ENCODE data around the gene PRSS57. TPM values are rescaled to one million over a fixed set of nuclear protein-coding genes. Genes with fewer than 3 reads are reported as not detected.

PRSS57 gene
- polyA plus RNA-seq, 1 of the 3 experiments (the other 2 are of a cell fraction): not detected

GRCh38 chr19:688214-688613 is 7.0 kb downstream of the PRSS57 start:
- Histone ChIP-seq H3K9me2 (no peaks in the 10 kb centered on the region), H3K36me3 (replicated peaks in 1 of 2; ENCODE audit: control insufficient read depth in 1 of 2, insufficient read depth in 2 of 2, low read length in 1 of 2) (no peaks in the 10 kb centered on the region), H3K27ac (ENCODE audit: low read depth in 2 of 2, low read length in 1 of 2) (no peak overlapping the region), H2AFZ (ENCODE audit: low read depth) (no peak overlapping the region), H3K9ac (no peak overlapping the region), H3K4me3 (ENCODE audit: low read depth in 2 of 2, low read length in 1 of 2) (no peak overlapping the region), H3K4me1 (ENCODE audit: control insufficient read depth in 1 of 2, insufficient read depth in 2 of 2, low read depth in 1 of 2, low read length in 1 of 2) (no peaks in the 10 kb centered on the region), H3K27me3 (ENCODE audit: insufficient read depth) (no peaks in the 10 kb centered on the region), H4K20me1 (ENCODE audit: insufficient read depth) (no peaks in the 10 kb centered on the region), H3K79me2 (ENCODE audit: insufficient read depth) (no peaks in the 10 kb centered on the region), H3F3A (replicated peaks; ENCODE audit: insufficient read depth) (no peaks in the 10 kb centered on the region), H3K4me2 (no peak overlapping the region), H3K9me3 (no peaks in the 10 kb centered on the region)
- POLR2A ChIA-PET: no interaction called here
- WGBS (ENCODE audit: low lambda C conversion rate): 69% methylated on average over 15 of the region's 15 CpGs
- TF ChIP-seq RXRA (IDR thresholded peaks at IDR 0.05; ENCODE audit: borderline replicate concordance, low read depth) (no peak), FOXM1 (IDR thresholded peaks at IDR 0.05; ENCODE audit: low read depth) (no peak), TAF1 (IDR thresholded peaks at IDR 0.05; ENCODE audit: borderline replicate concordance, low read depth, low read length) (no peak), JUND (IDR thresholded peaks at IDR 0.05) (no peak), EP300 (IDR thresholded peaks at IDR 0.05; ENCODE audit: borderline replicate concordance in 1 of 2, low read depth in 1 of 2, low read length in 1 of 2) (no peak), SMC3 (IDR thresholded peaks at IDR 0.05; ENCODE audit: low read depth, low read length) (no peak), RAD21 (IDR thresholded peaks at IDR 0.05; ENCODE audit: low read length) (no peak), POLR2AphosphoS5 (IDR thresholded peaks at IDR 0.05; ENCODE audit: low read depth, low read length) (no peak), FOSL2 (IDR thresholded peaks at IDR 0.05; ENCODE audit: borderline replicate concordance, low read depth) (no peak), TCF12 (IDR thresholded peaks at IDR 0.05) (no peak), TEAD4 (IDR thresholded peaks at IDR 0.05; ENCODE audit: borderline replicate concordance, insufficient read depth) (no peak), CHD2 (IDR thresholded peaks at IDR 0.05; ENCODE audit: low read length, partially characterized antibody) (no peak), YY1 (IDR thresholded peaks at IDR 0.05; ENCODE audit: low read depth) (no peak)
- TF ChIP-seq, protein P1, sequence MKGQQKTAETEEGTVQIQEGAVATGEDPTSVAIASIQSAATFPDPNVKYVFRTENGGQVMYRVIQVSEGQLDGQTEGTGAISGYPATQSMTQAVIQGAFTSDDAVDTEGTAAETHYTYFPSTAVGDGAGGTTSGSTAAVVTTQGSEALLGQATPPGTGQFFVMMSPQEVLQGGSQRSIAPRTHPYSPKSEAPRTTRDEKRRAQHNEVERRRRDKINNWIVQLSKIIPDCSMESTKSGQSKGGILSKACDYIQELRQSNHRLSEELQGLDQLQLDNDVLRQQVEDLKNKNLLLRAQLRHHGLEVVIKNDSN (IDR thresholded peaks at IDR 0.05; ENCODE audit: borderline replicate concordance, low read depth): no peak
- TF ChIP-seq, protein P2, sequence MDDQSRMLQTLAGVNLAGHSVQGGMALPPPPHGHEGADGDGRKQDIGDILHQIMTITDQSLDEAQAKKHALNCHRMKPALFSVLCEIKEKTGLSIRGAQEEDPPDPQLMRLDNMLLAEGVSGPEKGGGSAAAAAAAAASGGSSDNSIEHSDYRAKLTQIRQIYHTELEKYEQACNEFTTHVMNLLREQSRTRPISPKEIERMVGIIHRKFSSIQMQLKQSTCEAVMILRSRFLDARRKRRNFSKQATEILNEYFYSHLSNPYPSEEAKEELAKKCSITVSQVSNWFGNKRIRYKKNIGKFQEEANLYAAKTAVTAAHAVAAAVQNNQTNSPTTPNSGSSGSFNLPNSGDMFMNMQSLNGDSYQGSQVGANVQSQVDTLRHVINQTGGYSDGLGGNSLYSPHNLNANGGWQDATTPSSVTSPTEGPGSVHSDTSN (IDR thresholded peaks at IDR 0.05): no peak
- TF ChIP-seq, protein P3, sequence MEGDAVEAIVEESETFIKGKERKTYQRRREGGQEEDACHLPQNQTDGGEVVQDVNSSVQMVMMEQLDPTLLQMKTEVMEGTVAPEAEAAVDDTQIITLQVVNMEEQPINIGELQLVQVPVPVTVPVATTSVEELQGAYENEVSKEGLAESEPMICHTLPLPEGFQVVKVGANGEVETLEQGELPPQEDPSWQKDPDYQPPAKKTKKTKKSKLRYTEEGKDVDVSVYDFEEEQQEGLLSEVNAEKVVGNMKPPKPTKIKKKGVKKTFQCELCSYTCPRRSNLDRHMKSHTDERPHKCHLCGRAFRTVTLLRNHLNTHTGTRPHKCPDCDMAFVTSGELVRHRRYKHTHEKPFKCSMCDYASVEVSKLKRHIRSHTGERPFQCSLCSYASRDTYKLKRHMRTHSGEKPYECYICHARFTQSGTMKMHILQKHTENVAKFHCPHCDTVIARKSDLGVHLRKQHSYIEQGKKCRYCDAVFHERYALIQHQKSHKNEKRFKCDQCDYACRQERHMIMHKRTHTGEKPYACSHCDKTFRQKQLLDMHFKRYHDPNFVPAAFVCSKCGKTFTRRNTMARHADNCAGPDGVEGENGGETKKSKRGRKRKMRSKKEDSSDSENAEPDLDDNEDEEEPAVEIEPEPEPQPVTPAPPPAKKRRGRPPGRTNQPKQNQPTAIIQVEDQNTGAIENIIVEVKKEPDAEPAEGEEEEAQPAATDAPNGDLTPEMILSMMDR (IDR thresholded peaks at IDR 0.05): no peak
- TF ChIP-seq, protein P4, sequence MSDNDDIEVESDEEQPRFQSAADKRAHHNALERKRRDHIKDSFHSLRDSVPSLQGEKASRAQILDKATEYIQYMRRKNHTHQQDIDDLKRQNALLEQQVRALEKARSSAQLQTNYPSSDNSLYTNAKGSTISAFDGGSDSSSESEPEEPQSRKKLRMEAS (IDR thresholded peaks at IDR 0.05; ENCODE audit: low read depth): no peak
- no peak for DNase-seq
- CTCF ChIA-PET: interaction anchor here (1.0 kb wide), 1 partner anchor 100 kb away, joined by 3 read pairs; no protein-coding TSS in a partner anchor
